Activated T-helper 1 cell treated with anti-CD3 and anti-CD28 coated beads, Interleukin-12 subunit alpha, Interleukin-12 subunit beta, Interleukin-2, Interleukin-4 antibody, amounts not matched to agents 30 ng/mL and 10 ng/mL and 1 ng/mL, durations not matched to agents 14 hours and 24 hours and 36 hours (primary cell): ENCODE data around the gene GNRHR. TPM values are rescaled to one million over a fixed set of nuclear protein-coding genes. Genes with fewer than 3 reads are reported as not detected.
"Not testable (repeated sequence)": the region's sequence is repeated elsewhere in the genome, so short reads cannot be mapped to it uniquely, and the experiment has no call there.

Experiments
- DNase-seq: peaks from one replicate; pipeline ENCODE4 v3.0.0; 2021; ENCODE audit warnings: low spot score
- H3K27ac Mint-ChIP-seq: one replicate; pipeline ENCODE4 v1.8.0; 2021; ENCODE audit warnings: mild to moderate bottlenecking, mixed read lengths
- H3K27me3 Mint-ChIP-seq: one replicate; pipeline ENCODE4 v1.8.0; 2022; ENCODE audit warnings: mild to moderate bottlenecking, moderate library complexity, mixed read lengths; ENCODE audit not compliant: insufficient read depth
- H3K36me3 Mint-ChIP-seq: one replicate; pipeline ENCODE4 v1.8.0; 2021; ENCODE audit warnings: low read depth, mixed read lengths
- H3K4me1 Mint-ChIP-seq: one replicate; pipeline ENCODE4 v1.8.0; 2021; ENCODE audit warnings: low read depth, mixed read lengths
- H3K4me3 Mint-ChIP-seq: one replicate; pipeline ENCODE4 v1.8.0; 2021; ENCODE audit warnings: mild to moderate bottlenecking, moderate library complexity, mixed read lengths
- H3K9me3 Mint-ChIP-seq: one replicate; pipeline ENCODE4 v1.8.0; 2021; ENCODE audit warnings: mixed read lengths
- intact Hi-C: fragments of 100-400 bp; cut with micrococcal nuclease; formaldehyde crosslinking; loops from one replicate; pipeline ENCODE4 v1.15.1; 2024
- total RNA-seq: library from RNA; stranded (reverse); gene quantifications from 2 replicates; pipeline ENCODE4 v1.2.3, GENCODE V29; 2022

The GNRHR gene
- total RNA-seq, 1 donor from 2014 or later = not detected

- DNase-seq = no peak
- Mint-ChIP-seq H3K4me1 (peaks cover 9% of the 10 kb centered on the region), H3K4me3 (no peak overlapping the region), H3K9me3 (no peaks in the 10 kb centered on the region), H3K27me3 (no peaks in the 10 kb centered on the region), H3K36me3 (no peaks in the 10 kb centered on the region), H3K27ac (no peak overlapping the region)
- intact Hi-C loops = no loop called here
These were observed 2.9 kb downstream of the GNRHR start for GRCh38 chr4:67751260-67751659.

- no peaks in the 10 kb centered on the region for H3K9me3 Mint-ChIP-seq
- H3K4me3 Mint-ChIP-seq = no peak overlapping the region
These were observed 3.5 kb downstream of the GNRHR start for GRCh38 chr4:67750691-67751090.

GRCh38 chr4:67749286-67749685, 4.9 kb downstream of the GNRHR start:
- H3K9me3 Mint-ChIP-seq = no peaks in the 10 kb centered on the region
- no peaks in the 10 kb centered on the region for H3K36me3 Mint-ChIP-seq
- DNase-seq = no peak
- intact Hi-C loops = loop anchor here (10.0 kb wide), 1 partner anchor 166 kb away; no protein-coding TSS in a partner anchor
- no peak overlapping the region for H3K27ac Mint-ChIP-seq
- H3K4me1 Mint-ChIP-seq = peaks cover 9% of the 10 kb centered on the region
- no peak overlapping the region for H3K4me3 Mint-ChIP-seq
- no peaks in the 10 kb centered on the region for H3K27me3 Mint-ChIP-seq

More at GRCh38 chr4:67750691-67751090, 3.5 kb downstream of the GNRHR start:
- H3K27ac Mint-ChIP-seq = no peak overlapping the region
- intact Hi-C loops = no loop called here
- H3K36me3 Mint-ChIP-seq = no peaks in the 10 kb centered on the region
- H3K4me1 Mint-ChIP-seq = peaks cover 9% of the 10 kb centered on the region
- no peak for DNase-seq
- H3K27me3 Mint-ChIP-seq = no peaks in the 10 kb centered on the region

- H3K27me3 Mint-ChIP-seq = no peaks in the 10 kb centered on the region
- no peak overlapping the region for H3K27ac Mint-ChIP-seq
- no peak overlapping the region for H3K4me3 Mint-ChIP-seq
- peaks cover 13% of the 10 kb centered on the region for H3K4me1 Mint-ChIP-seq
- peaks cover 2% of the 10 kb centered on the region for H3K36me3 Mint-ChIP-seq
- H3K9me3 Mint-ChIP-seq = no peaks in the 10 kb centered on the region
- no peak for DNase-seq
- intact Hi-C loops = loop anchor here (1.0 to 10.0 kb wide), 4 partner anchors 46 to 428 kb away; partner anchors contain the start of genes CENPC and UBA6
These were observed 7.2 kb downstream of the GNRHR start for GRCh38 chr4:67746797-67747495.

GRCh38 chr4:67744561-67745283, 9.5 kb downstream of the GNRHR start:
- Mint-ChIP-seq H3K36me3 (peaks cover 2% of the 10 kb centered on the region), H3K4me1 (peaks cover 16% of the 10 kb centered on the region), H3K4me3 (no peak overlapping the region), H3K9me3 (no peaks in the 10 kb centered on the region), H3K27me3 (no peaks in the 10 kb centered on the region), H3K27ac (no peak overlapping the region)
- intact Hi-C loops = loop anchor here (10.0 kb wide), 1 partner anchor 170 kb away; no protein-coding TSS in a partner anchor
- no peak for DNase-seq

GRCh38 chr4:67743194-67743593, 11.0 kb downstream of the GNRHR start:
- Mint-ChIP-seq H3K27ac (no peak overlapping the region), H3K4me3 (no peak overlapping the region), H3K4me1 (peaks cover 16% of the 10 kb centered on the region), H3K36me3 (peaks cover 2% of the 10 kb centered on the region), H3K9me3 (no peaks in the 10 kb centered on the region), H3K27me3 (no peaks in the 10 kb centered on the region)
- no peak for DNase-seq
- intact Hi-C loops = loop anchor here (10.0 kb wide), 1 partner anchor 172 kb away; no protein-coding TSS in a partner anchor

- no peak for DNase-seq
- Mint-ChIP-seq H3K4me3 (no peak overlapping the region), H3K27me3 (no peaks in the 10 kb centered on the region), H3K36me3 (peaks cover 3% of the 10 kb centered on the region), H3K4me1 (no peaks in the 10 kb centered on the region), H3K27ac (no peak overlapping the region), H3K9me3 (no peaks in the 10 kb centered on the region)
- intact Hi-C loops = no loop called here
These were observed 17.9 kb downstream of the GNRHR start for GRCh38 chr4:67736262-67736661.

GRCh38 chr4:67735325-67735724, 18.9 kb downstream of the GNRHR start:
- H3K4me1 Mint-ChIP-seq = no peaks in the 10 kb centered on the region

GRCh38 chr4:67730511-67730910, 23.7 kb downstream of the GNRHR start:
- H3K27me3 Mint-ChIP-seq = not testable (repeated sequence)

More at GRCh38 chr4:67735325-67735724, 18.9 kb downstream of the GNRHR start:
- intact Hi-C loops = no loop called here
- no peak for DNase-seq
- no peak overlapping the region for H3K4me3 Mint-ChIP-seq
- no peak overlapping the region for H3K27ac Mint-ChIP-seq
- H3K36me3 Mint-ChIP-seq = peaks cover 3% of the 10 kb centered on the region
- H3K27me3 Mint-ChIP-seq = no peaks in the 10 kb centered on the region
- no peaks in the 10 kb centered on the region for H3K9me3 Mint-ChIP-seq

GRCh38 chr4:67727124-67727850, 26.9 kb downstream of the GNRHR start:
- Mint-ChIP-seq H3K4me3 (no peak overlapping the region), H3K27me3 (no peaks in the 10 kb centered on the region), H3K4me1 (peaks cover 11% of the 10 kb centered on the region), H3K9me3 (no peaks in the 10 kb centered on the region), H3K36me3 (peaks cover 13% of the 10 kb centered on the region), H3K27ac (peak overlapping the region; percentile 4)
- no peak for DNase-seq
- intact Hi-C loops = no loop called here

More at GRCh38 chr4:67730511-67730910, 23.7 kb downstream of the GNRHR start:
- DNase-seq, intact Hi-C loops, H3K9me3 Mint-ChIP-seq, H3K4me3 Mint-ChIP-seq, H3K27ac Mint-ChIP-seq: not testable (repeated sequence)
- H3K4me1 Mint-ChIP-seq = peaks cover 11% of the 10 kb centered on the region
- peaks cover 11% of the 10 kb centered on the region for H3K36me3 Mint-ChIP-seq

GRCh38 chr4:67725981-67726380, 28.2 kb downstream of the GNRHR start:
- Mint-ChIP-seq H3K27ac (no peak overlapping the region), H3K9me3 (peaks cover 4% of the 10 kb centered on the region), H3K4me3 (no peak overlapping the region), H3K27me3 (no peaks in the 10 kb centered on the region), H3K36me3 (peaks cover 20% of the 10 kb centered on the region), H3K4me1 (peaks cover 17% of the 10 kb centered on the region)
- no peak for DNase-seq
- intact Hi-C loops = no loop called here

- Mint-ChIP-seq H3K36me3 (peaks cover 20% of the 10 kb centered on the region), H3K27ac (no peak overlapping the region)
- intact Hi-C loops = no loop called here
These were observed 29.1 kb downstream of the GNRHR start for GRCh38 chr4:67725132-67725531.

More at GRCh38 chr4:67725132-67725531, 29.1 kb downstream of the GNRHR start:
- no peak overlapping the region for H3K4me3 Mint-ChIP-seq
- H3K9me3 Mint-ChIP-seq = peaks cover 4% of the 10 kb centered on the region
- no peak for DNase-seq
- H3K4me1 Mint-ChIP-seq = peaks cover 23% of the 10 kb centered on the region
- no peaks in the 10 kb centered on the region for H3K27me3 Mint-ChIP-seq
